ENCODE measurements around the gene DNAL1.

The DNAL1 gene

DNA sequence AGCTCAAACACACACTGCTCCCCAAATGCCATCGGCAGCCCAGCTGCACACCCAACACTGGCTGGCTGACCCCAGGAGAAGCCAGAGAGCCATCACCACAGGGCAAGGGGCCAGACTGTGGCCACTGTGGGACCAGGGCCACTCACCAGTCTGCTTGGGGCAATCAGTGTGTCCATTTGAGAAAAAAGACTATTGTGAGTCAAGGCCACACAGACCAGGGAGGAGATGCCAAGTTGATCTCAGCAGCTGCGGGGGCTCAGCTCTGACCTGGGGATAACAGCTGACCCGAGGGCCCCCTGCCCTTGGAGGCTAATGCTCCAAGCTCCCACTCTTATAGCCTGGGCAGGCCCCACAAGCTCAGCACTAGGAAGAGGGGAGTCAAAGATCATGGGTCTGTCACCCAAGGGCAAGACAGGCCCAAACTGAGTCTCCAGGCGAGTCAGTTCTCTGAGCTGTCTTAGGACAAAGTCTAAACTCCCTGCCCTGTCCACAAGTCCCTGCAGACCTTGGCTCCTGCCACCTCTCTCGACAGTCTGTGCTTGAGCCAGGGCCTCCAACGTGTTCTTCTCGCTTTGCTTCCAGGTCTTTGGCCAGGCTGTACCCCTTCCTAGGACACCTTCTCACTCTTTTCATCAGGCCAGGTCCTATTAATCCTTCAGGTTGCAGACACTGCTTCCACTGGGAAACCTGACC lies 99.5 kb downstream of the DNAL1 start:
- no peak for DNase-seq (ENCODE audit: low read depth in 2 of 2)

DNA sequence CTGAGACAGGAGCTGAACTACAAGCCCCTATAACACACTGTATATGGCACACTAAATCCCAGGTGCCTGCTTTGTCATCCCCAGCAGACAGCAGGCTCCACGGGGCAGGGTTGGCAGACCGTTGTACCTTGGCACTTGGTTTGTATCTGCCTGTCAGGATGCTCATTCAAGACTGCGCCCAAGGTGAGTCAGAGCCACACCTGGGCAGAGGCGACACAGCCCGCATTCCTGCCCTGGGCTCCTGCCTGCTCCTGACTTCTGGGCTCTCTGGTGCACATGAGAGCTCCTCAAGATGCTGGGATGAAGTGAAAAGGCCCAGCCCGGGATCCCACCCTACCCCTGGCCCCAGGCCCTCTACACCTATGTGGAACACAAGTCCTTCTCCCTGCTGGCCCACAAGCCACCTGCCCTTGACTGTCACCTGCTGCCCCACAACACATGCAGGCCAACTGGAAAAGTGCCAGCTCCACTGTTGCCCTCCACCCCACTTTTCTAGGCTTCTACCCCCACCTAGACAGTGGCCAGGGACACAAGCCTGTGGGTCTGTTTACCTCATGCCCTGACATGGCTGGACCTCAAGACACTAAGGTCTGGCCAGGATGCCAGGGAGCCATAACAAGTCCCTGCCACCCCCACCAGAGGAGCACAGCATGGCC lies 100.2 kb downstream of the DNAL1 start:
- no peak for DNase-seq (ENCODE audit: low read depth in 2 of 2)

DNA sequence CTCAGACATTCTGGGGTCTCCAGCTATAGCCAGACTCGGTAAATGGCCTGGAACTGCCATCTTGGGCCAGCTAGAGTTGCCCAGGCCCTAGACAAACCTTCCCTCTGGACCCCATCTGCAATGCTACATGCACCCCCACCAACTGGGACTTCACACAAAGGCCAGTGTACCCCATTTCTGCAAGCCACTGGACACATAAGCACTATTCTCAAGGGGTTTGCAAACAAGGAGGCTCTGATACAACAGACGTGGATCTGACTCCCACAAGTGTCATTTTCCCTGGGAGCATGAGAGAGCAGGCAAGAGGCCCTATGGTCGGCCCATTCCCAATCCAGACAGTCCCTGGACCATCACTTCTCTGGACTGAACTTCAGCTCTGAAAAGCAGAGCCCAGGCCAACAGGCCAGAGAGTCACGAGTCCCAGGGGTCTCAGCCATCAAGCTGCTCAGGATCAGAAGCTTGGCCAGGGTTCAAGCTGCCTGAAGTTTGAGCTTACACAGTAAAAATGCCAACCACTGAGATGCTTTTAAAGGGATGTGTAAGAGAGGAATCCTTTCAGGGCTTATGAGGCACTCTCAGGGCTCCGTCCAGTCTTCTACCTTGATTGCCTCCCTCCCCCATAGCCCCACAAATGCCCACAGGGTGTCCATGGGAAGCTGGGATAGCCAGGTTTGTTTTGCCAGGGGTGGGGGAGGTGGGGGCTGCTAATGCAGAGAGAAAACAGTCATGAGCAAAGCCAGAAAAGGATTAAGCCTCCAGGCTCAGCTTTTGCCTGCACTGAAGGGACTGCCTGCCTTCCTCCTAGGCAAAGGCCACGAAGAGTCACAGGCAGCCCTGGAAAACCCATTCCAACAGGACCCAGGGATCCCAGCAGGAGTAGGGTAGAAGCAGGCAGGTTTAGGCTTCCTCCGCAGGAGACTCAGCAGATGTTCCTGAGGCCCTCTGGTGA lies 101.1 kb downstream of the DNAL1 start:
- no peak for DNase-seq (ENCODE audit: low read depth in 2 of 2)

DNA sequence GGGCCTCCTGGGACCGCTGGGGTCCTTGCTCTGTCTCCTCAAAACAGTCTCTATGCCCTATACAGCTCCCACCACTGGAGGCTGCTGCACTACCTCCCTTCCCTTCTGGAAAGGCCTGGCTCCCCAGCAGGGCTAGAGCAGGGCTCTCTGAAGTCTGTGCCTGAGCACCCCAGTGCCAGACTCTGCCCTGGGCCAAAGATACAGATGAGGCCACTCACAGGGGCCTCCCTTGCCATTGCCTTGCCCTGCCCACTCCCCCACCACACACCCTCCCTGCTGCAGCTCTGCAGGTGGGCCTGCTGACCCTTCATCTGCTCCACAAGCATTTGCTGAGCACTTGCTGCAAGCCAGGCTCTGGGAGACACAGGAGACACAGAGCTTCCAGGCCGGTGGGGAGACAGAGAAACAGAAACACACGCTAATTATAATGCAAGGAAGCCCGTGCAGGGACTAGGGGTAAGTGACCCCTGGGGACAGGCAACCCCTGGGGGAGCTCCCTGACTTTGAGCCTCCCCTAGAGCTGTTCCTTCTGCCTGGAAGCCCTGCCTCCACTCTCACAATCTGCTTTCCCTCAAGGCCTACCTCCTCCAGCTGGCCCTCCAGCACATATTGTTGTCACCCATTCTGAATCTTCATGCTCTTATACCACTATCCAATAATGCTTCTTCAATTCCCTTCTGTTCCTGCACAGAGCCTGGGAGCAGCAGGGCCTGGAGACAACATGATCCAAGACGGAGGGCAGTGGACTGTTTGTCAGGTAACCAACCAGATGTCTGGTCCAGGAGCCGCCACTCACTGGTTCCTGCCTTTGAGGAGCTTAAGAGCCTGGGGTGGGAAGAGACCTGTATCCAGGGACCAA lies 102.0 kb downstream of the DNAL1 start:
- DNase-seq (ENCODE audit: low read depth in 2 of 2), result no peak

DNA sequence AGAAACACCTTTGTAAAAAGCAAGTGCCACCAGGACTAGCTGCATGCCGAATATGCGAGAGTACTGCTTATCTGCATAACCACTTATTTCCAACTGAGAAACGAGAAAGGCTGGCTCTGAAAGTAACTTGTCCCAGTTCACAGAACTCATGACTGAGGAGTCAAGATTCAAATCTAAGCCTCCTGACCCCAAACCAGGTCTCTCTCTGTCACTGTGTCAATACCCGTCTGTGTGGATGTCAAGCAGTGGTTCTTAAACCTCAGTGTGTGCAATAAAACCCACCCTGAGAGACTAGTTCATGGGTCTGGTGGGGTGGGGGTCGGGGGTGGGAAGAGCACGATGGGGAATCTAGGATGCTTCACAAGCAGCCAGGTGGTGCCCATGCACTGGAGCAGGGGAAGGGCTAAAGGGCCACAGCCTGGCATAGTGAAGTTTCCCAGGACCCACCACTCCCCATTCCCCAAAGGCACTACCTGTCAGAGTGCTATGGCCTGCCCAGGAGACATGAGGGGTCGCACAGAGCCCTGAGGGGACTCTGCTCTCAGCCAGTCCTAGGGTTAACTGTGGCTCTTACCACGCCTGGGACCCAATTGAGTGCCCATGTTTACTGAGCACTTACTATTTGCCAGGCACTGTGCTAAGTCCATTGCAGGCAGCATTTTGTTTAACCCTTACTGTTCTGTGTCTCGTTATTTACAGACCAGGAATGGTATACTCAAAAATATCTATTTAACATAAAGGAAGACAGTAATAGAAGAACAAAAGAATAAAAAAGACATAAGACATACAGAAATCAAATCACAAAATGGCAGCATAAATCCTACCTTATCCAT lies 102.8 kb downstream of the DNAL1 start:
- no peak for DNase-seq (ENCODE audit: low read depth in 2 of 2)

DNA sequence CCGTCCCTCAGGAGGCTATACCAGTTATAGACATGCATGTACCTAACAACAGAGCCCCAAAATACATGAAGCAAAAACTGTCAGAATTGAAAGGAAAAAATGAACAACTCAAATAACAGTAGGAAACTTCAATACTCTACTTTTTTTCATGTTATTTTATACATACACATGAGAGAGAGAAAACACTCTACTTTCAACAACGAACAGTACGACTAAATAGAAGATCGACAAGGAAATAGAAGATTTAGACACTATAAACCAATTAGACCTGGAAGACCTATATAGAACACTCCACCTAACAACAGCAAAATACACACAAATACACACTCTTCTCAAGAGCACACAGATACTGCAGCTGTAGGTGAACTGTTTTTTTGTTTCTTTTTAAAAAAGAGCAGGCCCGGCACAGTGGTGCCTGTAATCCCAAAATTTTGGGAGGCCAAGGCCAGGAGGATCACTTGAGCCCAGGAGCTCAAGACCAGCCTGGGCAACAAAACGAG lies 104.1 kb downstream of the DNAL1 start:
- DNase-seq (ENCODE audit: low read depth in 2 of 2), result no peak

DNA sequence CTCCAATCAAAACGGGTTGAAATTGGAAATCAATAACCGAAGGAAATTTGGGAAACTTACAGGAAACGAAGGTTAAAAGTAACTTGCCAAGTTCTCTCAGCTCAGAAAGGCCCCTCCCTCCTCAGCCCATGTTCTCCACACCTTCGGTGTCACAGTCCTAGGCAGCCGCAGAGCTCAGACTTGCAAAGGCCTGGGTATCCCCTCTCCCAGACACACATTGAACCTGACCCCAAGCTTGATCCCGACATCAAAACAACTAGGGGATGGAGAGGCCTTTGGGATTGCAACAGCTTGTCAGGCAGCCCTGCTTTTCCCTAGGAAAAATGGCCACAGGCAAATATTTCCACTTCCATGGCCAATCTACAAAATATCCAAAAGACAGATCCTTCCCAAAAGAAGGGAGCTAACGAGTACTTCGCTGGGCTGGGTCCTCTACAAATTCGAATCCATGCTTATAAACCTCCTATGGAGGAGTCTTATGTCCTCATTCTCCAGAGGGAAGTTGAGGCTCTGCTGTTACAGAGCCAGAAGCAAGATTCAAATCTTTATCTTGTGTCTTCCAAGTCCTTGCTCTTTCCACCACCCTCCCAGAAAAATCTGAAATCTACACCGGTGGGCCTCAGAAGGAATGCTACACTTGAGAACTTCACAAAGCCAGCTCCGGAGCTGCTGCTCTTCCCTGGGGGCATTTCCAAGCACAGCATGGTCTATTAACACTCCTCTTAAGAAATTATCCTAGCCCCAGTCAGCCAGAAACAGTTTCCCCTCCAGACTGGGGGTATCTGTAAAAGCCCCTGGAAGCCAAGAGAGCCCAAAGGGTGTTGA lies 105.1 kb downstream of the DNAL1 start:
- no peak for DNase-seq (ENCODE audit: low read depth in 2 of 2)

DNA sequence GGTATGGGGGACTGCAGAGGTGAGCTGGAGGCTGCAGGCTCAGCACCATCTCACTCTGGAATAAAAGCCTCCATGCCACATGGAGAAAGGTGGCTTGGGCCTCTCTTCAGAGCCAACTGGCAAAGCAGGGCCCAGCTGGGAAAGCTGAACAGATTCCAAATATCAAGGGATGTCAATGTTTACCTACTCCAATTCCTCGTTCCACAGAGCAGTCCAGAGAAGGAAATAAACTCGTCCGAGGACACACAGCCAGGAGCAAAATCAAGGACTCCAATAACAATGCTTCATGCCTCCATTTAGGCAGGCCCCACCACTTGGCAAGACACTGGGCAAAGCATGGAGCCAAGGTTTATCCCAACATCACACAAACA lies 105.7 kb downstream of the DNAL1 start:
- no peak for DNase-seq (ENCODE audit: low read depth in 2 of 2)

DNA sequence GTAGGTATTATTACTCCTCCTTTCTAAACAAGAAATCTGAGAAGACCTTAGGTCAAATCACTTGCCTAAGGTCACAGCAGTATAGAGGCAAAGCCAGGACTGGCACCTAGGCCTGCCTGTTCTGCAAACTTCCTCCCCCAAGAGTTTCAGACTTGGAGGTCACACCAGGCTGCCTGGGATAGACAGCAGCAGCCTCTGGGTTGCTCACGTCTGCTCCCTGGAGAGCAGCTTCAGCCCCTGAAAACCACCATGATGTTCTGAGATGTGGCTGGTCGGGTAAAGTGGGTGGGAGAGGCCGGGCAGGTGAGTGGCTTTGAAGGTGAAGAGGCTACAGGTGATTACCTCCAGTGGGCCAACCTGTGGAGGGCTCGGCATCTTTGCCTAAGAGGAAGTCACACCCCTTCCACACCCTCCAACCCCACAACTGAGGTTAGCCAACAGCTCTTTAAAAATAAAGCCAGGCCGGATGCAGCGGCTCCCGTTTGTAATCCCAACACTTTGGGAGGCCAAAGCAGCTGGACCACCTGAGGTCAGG lies 106.4 kb downstream of the DNAL1 start:
- DNase-seq (ENCODE audit: low read depth in 2 of 2), result no peak

DNA sequence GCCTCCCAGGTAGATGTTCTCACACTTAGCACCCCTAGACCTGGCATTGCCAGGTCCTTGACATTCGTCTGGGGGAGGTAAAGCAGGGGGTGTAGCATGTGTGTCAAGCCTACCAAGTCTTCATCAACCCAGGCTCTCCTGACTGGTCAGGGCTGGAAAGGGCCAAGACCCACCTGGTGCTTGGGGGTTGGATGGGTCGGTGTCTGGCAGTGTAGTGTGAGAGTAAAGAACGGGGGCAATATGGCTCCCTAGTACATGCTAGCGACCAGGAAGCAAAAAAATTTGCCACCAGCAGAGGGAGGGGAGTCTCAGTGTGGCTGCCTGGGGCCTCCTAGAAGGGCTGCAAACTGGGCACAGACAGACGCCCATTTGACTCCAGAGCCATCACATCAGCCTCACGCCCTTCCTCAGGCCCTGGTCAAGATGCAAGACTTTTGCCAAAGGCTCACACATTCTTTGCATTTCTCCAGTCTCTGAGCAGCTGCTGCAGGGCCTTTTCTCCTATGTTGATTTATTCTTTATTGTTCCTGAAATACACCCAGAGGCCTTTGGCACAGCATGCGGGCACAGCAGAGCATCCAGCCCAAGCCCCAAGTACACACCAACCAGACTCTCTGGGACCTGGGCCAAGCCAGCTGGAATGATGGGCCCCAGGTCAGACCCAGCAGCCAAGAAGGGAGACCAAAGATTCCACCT lies 107.7 kb downstream of the DNAL1 start:
- DNase-seq (ENCODE audit: low read depth in 2 of 2), result no peak

Measured in stimulated activated CD8-positive, alpha-beta memory T cell treated with anti-CD3 and anti-CD28 coated beads, Interleukin-15, amount 100 ng/mL, for 4 hours (primary cell).